GM21529 (cell line): ENCODE data around the gene SH3BP2.
A peak's percentile ranks its signal among the peaks of the same experiment; 100 is the strongest.

Experiments used
- ATAC-seq: cut with Tn5 transposase; IDR thresholded peaks from one replicate; pipeline ENCODE4 v1.9.1; 2021; ENCODE audit not compliant: unreplicated experiment

The SH3BP2 gene

DNA sequence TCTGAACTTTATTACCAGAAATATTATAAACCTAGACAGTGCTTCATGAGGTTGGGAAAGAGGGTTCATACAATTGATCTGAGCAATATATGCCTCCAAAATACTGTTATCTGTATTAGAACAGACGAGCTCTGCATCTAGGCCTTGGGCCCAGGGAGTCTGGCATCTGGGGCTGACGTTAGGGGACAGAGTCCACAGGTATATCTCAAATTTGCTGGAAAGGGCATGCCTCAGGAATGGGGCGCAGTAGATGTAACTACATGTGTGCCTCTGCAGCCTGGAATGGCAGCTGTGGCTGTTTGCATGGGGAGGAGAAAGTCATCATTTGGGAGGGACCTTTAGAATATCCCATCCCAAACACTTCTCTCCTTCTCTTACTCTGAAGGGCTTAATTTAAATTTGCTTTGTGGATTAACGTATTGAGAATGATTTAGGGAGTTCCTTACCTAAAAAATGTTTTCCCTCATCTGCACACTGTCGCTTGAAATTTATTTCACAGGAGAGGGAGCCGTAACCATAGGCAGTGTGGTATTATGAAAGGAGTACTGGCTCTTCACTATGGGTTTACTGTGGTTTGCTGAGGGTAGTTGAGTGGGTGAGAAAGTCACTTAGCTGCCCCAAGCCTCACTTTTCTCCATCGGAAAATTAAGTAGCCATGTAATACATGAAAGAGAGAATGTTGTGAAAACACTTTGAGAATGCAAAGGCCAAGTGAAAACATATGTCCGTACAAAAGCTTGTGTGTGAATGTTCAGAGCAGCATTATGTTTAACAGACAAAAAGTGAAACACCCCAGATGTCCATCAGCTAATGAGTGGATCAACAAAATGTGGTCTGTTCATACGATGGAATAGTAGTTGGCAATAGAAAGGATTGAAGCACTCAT, 56.6 kb downstream of the SH3BP2 start:
- ATAC-seq = no peak

- no peak for ATAC-seq
These were observed 58.3 kb downstream of the SH3BP2 start for GRCh38 chr4:2850966-2851798.

- ATAC-seq = peak; percentile 74
These were observed 59.6 kb downstream of the SH3BP2 start for GRCh38 chr4:2852481-2852921.

- ATAC-seq = no peak
These were observed 62.7 kb downstream of the SH3BP2 start for GRCh38 chr4:2855584-2855983.

- no peak for ATAC-seq
These were observed 63.4 kb downstream of the SH3BP2 start for GRCh38 chr4:2856266-2856665.

DNA sequence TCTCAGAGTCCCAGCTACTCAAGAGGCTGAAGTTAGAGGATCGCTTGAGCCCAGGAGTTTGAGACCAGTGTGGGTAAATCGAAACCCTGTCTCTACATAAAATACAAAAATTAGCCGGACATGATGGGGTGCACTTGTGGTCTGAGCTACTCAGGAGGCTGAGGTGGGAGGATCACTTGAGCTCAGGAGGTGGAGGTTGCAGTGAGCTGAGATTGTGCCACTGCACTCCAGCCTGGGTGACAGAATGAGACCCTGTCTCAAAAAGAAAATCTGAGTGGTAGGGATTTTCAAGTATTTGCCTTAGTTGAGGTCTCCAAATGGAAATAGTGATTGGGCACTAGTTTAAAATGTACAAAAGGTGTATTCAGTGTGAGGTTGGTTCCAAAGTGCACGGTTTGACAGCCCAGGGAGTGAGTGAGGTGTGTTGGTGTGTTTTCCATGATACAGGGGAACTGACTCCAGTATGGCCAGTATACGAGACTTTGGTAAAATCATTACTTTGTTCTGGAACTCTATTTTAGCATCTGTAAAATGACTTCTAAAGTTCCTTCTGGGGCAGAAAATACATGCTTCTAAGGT, 64.6 kb downstream of the SH3BP2 start:
- no peak for ATAC-seq

GRCh38 chr4:2858451-2859217, 65.7 kb downstream of the SH3BP2 start:
- no peak for ATAC-seq

- no peak for ATAC-seq
These were observed 66.6 kb downstream of the SH3BP2 start for GRCh38 chr4:2859514-2859913.

DNA sequence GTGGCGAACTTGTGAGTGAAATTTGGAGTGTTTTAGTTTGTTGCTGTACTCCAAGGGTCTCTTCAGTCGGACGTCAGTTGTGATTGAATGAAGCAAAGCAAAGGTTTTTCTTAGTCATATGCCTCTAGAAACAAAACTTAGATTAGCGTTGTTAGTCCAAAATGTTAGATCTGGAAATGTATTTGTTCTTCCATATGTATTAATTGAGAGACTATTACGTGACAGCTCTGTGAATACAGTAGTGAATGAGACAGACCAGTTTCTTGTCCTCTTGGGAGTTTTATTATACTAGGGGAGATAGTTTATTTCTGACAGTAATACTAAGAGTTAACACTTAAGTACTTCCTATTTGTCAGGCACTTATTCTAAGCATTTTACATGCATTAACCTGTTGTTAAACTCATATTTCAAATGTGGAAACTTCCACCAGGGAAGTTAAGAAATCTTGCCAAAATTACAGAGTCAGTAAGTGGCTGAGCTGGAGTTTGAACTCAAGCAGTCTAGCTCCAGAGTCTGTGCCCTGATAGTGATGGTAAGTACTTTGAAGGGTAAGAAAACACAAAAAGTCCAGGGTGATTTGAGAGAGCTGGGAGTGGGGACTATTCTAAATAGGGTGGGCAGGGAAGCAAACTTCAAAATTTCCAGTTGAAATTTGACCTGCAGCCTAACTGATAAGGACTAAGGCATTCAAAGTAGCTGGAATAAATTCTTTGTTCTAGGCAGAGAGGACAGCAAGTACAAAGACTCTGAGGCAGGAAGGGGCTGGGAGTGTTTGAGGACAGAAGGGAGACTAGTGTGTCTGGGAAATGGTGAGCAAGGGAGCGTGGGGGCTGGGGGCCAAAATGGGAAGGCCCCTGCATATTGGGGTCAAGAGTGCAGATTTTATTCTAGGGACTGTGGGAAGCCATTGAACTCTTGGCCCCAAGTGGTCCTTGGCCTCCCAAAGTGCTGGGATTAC, 67.8 kb downstream of the SH3BP2 start:
- no peak for ATAC-seq

DNA sequence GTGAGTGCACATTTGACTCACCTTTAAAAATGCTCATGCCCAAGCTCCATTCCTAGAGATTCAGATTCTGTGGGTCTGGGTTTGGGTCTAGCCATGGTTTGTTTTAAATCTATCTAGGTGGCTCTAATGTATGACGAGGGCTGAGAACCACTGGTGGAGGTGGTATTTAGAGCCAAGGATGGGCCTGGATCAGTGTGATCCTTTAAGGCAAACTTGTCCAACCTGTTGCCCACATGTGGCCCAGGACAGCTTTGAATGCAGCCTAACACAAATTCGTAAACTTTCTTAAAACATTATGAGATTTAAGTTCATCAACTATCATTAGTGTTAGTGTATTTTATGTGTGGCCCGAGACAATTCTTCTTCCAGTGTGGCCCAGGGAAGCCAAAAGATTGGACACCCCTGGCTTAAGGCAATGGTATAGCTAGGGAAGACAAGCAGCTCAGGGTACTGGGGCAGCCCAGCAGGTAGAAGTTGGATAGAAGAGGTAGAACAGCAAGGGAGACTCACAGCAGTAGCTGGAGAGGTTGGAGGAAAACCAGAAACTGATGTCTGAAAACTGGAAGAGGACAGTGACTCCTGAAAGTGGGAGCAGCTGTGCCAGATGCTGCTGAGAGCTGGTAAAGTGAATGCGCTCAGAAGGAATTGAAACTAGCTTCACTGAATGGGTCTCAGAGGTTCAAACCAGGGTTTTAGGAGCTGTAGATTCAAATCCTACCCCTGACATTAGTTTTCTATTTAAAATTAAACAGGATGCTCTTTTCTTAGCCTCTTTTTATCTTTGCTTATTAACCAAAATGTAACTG, 68.9 kb downstream of the SH3BP2 start:
- peak; percentile 75 for ATAC-seq

DNA sequence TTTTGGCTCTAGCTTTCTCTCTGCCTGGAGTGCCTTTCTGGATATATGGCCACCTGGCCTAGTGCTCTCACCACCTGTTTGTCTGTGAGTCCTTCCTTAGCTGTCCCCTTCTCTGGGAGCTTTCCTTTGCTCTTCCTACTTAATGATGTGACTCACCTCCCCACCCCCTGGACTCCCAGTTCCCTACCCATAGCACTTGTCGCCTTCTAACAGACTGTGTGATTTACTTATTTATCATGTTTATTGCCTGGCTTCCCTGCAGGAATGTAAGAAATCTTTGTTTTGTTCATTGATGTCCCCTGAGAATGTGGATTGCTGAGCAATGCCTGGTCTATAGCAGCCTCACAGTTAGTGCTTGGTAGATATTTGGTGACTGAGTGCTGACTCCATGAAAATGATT, 69.6 kb downstream of the SH3BP2 start:
- no peak for ATAC-seq

DNA sequence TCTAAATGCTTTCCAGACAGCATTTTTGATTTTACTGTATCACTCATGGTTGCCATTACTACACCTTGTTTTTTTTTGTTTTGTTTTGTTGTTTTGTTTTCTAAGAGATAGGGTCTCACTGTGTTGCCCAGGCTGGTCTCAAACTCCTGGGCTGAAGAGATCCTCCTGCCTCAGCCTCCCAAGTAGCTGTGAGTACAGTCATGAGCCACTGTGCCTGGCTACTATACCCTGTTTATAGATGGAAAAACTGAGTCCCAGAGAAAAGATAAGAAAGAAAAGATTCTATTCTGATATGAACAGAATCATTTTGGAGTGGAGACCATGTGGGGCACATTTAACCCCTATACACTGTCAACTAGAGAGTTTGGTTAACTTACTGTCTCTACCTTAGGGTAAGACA, 70.8 kb downstream of the SH3BP2 start:
- no peak for ATAC-seq

- no peak for ATAC-seq
These were observed 72.4 kb downstream of the SH3BP2 start for GRCh38 chr4:2865196-2865780.

- ATAC-seq = no peak
These were observed 73.4 kb downstream of the SH3BP2 start for GRCh38 chr4:2866160-2866861.

DNA sequence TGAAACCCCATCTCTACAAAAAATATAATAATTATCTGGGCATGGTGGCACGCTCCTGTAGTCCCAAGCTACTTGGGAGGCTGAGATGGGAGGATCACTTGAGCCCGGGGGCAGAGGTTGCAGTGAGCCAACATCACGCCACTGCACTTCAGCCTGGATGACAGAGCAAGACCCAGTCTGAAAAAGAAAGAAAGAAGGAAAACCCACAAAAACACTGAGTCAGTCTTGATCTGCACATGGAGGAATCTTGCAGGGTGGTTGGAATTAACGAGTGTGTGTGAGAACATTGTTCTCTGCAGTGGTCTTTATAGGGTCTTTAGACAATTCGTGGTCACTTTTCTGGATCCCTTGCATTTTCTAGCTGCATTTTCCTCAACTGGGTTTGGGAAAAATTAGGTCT, 74.0 kb downstream of the SH3BP2 start:
- no peak for ATAC-seq

GRCh38 chr4:2867758-2868491, 75.0 kb downstream of the SH3BP2 start:
- ATAC-seq = no peak

- ATAC-seq = no peak
These were observed 76.1 kb downstream of the SH3BP2 start for GRCh38 chr4:2868877-2869487.
